GOT3 (cell line): ENCODE data around the gene IL4I1.

ENCODE experiments used
- DNase-seq: peaks from one replicate; lab custom pipeline; 2025; ENCODE audit warnings: mixed read lengths; lab: John Stamatoyannopoulos, UW

The IL4I1 gene

DNA sequence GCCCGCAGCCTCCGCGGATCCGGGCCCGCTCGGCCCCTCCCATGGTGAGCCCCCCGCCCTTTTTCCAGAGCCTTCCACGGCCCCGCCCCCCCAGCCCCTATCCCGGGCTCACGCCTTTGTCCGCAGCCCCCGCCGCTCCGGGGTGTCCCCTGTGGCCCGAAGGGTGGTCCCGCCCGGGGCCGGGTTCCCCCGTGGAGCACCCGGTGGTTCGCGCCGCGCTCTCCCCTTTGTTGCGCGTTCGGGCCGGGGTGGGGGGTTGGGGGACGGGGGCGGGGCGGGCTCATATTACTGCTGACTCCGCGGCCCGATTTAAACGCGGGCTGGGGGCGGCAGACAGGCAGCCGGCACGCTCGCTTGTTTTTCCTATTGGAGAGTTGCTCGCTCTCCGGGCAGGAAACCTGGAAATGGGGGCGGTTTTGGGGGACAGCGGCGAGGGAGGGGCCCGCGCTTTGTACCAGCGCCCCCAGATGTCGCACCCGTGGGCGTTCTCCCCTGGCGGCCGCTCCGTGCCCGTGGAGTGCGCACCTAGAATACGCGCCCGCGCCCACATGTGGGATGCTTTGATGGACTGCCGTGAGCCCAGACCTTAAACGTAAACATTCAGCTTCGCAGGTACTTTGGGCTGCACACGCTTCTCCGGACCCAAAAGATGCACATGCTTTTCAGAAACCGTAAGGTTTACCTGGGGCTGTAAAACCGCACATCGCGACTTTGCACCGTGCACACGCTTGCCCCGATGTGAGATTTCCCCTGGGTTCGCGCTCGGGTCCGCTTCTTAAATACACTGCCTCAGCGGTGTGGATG lies 45.0 kb downstream of the IL4I1 start:
- no peak for DNase-seq

DNA sequence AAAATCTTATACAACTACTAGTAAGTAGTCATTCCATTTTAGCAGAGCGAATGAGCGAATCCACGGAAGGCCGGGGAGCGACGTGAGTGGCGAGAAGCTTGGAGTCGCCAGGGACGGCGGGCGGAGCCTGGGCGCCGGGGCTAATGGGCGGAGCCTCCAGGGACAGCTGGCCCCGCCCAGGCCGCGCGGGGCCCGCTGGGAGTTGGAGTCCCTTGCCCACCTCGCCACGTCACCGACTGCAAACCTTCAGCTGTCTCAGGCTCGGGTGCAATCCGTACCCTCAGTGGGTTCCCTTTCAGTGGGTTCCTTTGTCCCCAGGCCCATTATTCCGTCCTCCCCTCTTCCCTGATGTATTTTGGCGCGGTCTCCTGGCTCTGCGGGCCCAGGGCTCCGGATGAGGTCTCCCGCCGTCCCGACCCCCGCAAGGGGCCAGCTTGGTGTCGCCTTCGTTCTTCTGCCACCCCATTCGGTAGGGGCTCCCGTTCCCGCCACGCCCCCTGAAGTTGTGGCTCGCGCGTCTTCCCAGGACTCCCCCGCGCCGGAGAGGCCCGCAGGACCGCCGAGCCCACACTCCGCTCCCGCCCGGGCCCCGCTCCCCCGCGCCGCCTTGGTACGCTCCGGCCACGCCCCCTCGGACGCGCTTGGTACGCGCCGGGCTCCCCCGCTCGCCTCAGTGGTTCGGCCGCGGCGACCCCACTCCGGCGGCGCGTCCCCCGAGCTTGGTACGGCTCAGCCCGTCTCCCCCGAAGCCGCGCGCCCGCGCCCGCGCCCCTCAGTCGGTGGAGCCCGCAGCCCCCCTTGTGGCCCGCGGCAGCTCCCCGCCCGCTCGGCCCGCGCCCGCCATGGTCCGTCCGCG lies 46.0 kb downstream of the IL4I1 start, which contains the start of gene PTOV1:
Gene PTOV1, plus strand, starts transcription at position 673 of the 856 bp plus-strand sequence.
- peak; percentile 56 for DNase-seq

DNA sequence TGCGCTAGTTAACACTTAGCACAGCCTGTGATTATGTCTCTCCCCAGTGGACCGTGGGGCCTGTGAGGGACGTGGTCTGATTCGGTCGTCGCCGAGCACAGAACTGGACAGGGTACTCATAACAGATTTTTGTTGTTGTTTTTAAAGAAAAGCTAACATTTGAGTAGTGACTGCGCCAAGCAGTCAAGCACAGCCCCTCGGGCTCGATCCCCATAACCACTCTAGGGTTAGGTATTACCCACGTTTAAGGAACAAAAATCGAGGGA lies 46.5 kb downstream of the IL4I1 start:
- no peak for DNase-seq

DNA sequence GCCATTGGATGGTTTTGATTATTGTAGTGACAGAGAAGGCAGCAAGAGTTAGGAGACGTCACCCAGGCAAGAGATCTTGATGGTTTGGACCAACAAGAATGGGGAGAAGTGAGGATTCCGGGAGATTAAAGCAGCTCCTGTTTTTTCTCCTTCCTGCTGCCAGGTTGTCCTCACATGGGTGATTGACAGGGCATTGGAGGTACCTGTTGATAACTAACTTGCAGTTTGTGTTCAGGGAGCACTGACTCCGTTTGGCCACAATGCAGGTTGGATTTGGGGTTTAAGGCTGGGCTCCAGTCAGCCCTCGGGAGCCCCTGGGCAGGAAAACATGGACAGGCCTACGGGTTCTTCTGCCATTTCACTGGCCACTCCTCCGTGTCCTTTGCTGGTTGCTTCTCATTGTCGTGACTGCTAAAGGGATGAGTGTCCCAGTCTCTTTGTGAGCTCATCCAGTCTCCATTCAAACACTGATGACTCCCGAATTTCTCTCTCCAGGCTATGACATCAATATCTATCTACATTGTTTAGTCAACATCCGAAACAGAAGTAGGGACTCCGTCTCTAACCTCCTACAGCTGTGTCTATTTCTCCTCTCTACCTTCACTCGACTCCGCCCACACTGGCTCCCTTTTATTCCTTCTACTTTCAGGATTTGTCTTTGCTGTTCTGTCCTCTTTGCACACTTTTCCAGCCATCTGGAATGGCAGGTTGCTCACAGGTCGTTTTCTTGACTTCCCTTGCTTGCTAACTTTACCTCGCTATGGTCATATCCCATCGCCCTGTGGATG lies 47.1 kb downstream of the IL4I1 start:
- DNase-seq: no peak

DNA sequence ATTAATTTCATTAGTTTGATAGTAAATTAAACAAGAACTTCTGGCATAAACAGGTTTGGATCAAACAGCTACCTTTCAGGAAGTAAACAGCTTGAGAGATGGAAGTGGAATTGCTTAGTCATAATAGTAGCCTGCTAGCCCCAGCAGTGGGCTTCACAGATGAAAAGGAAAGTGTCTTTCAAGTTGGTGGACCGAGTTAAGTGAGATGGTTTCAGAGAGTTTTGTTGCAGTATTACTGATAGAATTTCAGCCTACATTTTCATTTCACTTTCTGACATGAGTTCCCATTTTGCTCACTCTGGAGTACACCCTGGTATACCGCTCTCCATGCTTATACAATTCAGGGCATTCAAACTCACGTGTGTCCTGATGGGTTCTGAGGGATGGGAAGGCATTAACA lies 47.7 kb downstream of the IL4I1 start:
- no peak for DNase-seq

DNA sequence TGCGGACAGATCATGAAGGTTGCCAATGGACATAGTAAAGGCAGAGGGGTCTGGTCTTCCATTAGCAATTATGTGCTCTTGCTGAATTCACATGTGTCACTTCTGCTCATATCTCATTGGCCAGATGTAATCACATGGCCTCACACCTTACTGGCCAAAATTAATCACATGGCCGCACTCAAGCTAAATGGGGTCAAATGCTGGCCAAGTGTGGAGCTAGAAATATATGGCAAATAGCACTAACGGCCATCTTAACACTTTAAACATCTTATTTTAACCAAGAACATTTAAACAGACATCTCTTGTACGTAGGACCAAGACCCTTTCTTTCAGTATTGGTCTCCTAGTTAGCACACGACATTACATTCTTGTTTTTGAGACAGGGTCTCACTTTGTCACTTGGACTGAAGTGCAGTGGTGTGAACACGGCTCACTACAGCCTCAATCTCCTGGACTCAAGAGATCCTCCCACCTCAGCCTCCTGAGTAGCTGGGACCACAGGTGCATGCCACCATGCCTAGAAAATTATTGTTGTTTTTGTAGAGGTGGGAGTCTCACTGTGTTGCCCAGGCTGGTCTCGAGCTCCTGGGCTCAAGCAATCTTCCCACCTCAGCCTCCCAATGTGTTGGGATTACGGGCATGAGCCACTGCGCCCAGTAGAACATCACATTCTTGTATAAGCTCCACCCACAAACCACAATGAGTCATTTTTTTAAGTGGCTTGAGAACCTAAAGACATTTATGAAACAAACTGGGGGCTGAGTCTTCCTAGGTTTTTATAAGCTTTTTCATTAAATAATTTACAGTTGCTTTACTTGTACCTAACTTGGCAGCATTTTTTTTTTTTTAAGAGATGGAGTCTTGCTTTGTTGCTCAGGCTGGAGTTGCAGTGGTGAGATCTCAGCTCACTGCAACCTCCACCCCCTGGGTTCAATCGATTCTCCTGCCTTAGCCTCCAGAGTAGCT lies 48.7 kb downstream of the IL4I1 start:
- no peak for DNase-seq

DNA sequence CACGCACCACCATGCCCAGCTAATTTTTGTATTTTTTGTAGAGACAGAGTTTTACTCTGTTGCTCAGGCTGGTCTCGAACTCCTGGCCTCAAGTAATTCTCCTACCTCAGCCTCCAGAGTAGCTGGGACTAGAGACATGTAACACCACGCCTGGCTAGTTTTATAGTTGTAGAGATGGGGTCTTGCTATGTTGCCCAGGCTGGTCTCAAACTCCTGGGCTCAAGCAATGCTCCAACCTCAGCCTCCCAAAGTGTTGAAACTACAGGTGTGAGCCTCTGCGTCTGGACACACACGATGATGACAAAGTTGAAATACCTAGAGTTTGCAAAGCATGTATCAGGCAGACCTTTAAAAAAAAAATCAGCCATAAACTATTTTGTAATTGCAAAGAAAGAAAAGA lies 50.3 kb downstream of the IL4I1 start:
- DNase-seq: no peak

DNA sequence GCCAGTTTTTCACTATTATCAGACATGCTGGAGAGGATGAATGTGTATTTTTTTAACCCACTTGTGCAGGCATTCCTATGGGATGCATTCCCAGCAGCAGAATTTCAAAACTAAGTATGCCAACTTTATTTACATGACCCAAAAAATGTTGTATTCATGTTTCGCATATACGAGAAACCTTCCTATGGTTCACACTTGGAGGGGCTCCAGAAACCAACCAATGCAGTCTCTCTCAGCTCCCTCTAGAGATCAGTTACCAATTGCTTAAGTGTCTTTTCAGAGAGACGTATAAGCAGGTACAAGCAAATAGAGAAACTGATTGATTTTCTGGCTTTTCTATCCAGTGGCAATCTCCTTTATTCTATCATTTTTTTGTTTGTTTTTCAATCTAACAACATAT lies 51.3 kb downstream of the IL4I1 start:
- DNase-seq: no peak

DNA sequence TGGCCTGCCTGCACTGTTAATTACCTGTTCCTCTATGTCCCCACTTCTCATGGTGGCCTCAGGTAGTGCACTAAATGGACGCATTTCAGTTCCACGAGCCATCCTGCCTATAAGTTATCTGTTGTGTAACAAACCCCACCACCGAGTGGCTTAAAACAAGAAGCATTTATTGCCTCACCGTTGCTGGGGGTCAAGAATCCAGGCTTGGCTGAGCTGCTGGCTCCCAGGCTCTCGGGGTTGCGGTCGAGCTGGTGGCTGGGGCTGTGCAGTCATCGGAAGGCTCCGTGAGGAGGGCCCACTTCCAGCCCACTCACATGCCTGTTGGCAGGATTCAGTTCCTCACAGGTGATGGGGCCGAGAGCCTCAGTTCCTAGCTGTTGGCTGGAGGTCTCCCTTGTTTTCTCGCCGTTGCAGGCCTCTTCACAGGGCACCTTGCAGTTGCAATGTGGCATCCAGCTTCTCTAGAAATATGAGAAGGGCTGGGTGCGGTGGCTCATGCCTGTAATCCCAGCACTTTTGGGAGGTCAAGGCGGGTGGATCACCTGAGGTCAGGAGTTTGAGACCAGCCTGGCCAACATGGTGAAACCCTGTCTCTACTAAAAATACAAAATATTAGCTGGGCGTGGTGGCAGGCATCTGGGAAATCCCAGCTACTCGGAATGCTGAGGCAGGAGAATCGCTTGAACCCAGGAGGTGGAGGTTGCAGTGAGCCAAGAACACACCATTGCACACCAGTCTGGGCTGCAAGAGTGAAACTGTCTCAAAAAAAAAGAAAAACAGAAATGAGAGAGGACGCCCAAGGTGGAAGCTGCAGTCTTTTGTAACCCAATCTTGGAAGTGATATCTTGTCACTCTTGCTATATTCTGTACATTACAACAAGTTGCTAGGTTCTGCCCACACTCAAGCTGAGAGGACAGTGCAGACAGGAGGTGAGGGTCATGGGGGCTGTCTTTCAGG lies 52.3 kb downstream of the IL4I1 start:
- DNase-seq: no peak

DNA sequence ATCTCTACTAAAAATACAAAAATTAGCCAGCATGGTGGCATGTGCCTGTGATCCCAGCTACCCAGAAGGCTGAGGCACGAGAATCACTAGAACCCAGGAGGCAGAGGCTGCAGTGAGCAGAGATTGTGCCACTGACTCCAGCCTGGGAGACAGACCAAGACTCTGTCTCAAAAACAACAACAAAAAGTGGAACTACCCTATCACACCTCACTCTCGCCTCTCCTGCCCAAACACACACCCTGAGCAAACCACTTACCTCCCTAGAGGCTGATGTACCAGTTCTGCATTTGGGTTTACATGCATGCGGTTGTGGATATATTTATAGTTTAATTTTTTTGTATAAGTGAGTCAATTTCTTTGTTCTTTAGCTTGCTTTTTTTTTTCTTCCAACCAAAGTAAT lies 53.4 kb downstream of the IL4I1 start:
- DNase-seq: no peak

DNA sequence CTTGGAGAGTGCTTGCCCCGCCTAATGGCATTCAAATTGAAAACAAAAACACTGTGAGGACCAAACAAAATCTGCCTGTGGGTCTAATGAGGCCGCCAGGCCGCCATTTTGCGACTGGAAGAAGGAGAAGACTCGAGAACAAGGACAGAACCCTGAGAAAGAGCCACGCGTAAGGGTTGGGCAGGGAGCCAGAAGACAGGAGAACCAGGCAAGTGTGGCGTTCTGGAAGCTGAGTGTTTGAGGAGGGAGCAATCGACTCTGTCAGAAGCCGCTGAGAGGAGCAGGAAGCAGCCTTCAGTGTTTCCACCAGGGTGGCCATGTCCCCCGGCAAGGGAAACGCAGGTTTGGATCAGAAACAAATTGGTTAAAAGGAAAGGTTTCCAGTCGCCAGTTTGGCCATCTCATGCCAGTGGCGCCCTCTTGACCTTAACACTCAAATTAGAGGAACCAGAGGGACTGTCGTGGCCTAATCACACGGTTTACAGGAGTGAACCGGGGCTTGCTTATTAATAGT lies 55.9 kb downstream of the IL4I1 start:
- no peak for DNase-seq

DNA sequence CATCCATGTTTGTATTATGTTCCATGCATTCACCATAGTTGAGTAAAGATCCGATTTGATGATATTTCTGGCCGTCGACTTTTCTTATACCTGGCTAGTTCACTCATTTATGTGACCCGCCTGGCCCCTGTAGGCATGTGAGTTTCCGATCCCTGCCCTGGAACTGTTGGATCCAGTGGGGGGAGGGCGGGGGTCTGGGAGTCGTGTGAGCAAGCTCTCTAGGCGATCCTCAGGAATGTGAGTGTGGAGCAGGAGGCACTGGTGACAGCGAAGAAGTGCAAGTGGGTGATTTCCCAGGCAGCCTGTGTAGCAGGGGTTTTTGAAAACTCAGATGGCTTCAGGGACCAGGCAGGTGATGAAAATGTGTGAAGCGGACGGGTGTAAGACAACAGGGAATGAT lies 56.4 kb downstream of the IL4I1 start:
- no peak for DNase-seq

DNA sequence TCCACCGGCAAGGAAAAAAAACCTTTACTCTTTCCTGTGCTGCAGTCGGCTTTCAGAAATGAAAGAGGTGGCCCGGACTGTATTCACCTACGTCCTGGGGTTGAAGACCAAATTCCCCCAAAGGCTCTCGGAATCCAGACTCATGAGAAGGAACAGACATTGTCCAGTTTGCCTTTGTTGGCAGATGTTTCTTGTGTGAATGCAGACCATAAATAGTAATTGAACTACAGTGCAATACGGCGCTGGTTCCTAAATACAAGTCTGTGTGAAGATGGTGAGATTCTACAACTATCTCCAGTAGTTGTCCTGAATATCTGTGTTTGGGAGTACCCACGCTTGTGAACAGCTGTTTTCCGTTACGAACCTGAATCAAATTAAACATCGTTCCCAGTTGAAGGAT lies 57.0 kb downstream of the IL4I1 start:
- no peak for DNase-seq
